ENCODE measurements around the gene ATPAF2.

Gene ATPAF2

DNA sequence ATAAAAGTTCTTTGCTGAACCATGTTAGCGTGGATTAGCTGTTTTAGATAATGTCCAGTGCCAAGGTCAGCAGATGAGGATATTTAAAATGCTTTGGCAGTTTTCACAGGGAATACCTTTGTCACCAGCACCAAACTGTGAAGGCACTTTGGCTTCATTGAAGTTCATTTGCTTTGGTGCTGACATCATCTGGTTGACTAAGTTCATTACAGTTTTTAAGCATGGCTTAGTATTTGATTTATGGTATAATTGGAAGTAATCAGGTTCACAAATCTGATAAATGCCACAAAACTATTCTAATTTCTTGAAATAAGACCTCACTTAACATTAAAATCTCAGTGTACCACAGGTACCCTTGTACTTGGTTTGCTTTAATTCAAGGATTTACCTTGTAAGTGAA, 4.5 kb upstream of the ATPAF2 start:
- no peak overlapping the region for H3K27ac ChIP-seq
- H3K9me3 ChIP-seq (ENCODE audit: severe bottlenecking), result no peaks in the 10 kb centered on the region
- H3K27me3 ChIP-seq (ENCODE audit: insufficient read depth, low read depth, severe bottlenecking), result no peaks in the 10 kb centered on the region
- peaks cover 16% of the 10 kb centered on the region for H3K36me3 ChIP-seq
- no peak overlapping the region for H3K4me3 ChIP-seq (ENCODE audit: low read depth, low read length)
- TF ChIP-seq, protein P1, sequence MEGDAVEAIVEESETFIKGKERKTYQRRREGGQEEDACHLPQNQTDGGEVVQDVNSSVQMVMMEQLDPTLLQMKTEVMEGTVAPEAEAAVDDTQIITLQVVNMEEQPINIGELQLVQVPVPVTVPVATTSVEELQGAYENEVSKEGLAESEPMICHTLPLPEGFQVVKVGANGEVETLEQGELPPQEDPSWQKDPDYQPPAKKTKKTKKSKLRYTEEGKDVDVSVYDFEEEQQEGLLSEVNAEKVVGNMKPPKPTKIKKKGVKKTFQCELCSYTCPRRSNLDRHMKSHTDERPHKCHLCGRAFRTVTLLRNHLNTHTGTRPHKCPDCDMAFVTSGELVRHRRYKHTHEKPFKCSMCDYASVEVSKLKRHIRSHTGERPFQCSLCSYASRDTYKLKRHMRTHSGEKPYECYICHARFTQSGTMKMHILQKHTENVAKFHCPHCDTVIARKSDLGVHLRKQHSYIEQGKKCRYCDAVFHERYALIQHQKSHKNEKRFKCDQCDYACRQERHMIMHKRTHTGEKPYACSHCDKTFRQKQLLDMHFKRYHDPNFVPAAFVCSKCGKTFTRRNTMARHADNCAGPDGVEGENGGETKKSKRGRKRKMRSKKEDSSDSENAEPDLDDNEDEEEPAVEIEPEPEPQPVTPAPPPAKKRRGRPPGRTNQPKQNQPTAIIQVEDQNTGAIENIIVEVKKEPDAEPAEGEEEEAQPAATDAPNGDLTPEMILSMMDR (IDR thresholded peaks at IDR 0.05; ENCODE audit: low read depth, low read length), result 0 out of 2 replicates have a peak, but pooled peaks have one; percentile 19
- no peak for DNase-seq

DNA sequence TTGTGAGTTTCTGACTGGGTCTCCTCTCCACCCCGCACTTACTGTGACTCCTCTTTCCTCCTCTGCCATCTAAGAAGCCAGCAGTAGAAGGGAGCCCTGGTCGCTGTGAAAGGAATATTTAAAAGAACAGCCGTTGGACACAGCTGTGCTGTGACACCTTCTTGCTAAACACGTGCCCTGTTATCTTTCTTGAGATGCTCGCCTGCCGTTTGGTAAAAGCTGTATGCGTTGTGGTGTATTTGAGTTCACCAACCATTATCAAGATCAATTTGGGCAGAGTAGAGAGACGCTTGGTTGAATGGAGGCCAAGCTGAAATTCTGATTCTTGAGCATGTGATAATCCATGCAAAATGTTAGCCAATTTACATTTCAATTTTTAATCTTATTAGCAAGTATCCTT, 4.0 kb upstream of the ATPAF2 start:
- no peak for DNase-seq
- Histone ChIP-seq H3K27ac (no peak overlapping the region), H3K9me3 (ENCODE audit: severe bottlenecking) (no peaks in the 10 kb centered on the region), H3K27me3 (ENCODE audit: insufficient read depth, low read depth, severe bottlenecking) (no peaks in the 10 kb centered on the region), H3K36me3 (peaks cover 16% of the 10 kb centered on the region), H3K4me3 (ENCODE audit: low read depth, low read length) (no peak overlapping the region)
- TF ChIP-seq, protein P1 (IDR thresholded peaks at IDR 0.05; ENCODE audit: low read depth, low read length), result no peak

DNA sequence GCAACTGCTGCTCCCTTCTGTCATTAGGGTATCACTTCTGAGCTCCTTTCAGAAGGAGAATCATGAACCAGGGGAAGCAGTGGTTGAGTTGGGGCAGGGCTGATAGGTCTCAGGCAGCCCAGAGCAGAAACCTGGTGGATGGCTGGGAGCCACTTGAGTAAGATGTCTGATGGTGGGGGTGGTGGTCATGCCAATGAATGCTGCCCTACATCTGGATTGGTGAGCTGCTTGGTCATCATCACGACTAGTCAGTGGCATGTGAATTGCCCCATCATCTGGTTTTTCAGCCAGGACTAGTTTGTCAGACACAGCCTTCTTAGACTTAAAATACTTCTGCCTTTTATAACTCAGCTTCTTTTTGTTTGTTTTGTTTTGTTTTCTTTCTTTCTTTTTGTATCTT, 2.8 kb upstream of the ATPAF2 start:
- no peaks in the 10 kb centered on the region for H3K27me3 ChIP-seq (ENCODE audit: insufficient read depth, low read depth, severe bottlenecking)
- TF ChIP-seq, protein P1 (IDR thresholded peaks at IDR 0.05; ENCODE audit: low read depth, low read length), result no peak
- peaks cover 9% of the 10 kb centered on the region for H3K36me3 ChIP-seq
- H3K4me3 ChIP-seq (ENCODE audit: low read depth, low read length), result no peak overlapping the region
- no peaks in the 10 kb centered on the region for H3K9me3 ChIP-seq (ENCODE audit: severe bottlenecking)
- no peak for DNase-seq
- no peak overlapping the region for H3K27ac ChIP-seq

DNA sequence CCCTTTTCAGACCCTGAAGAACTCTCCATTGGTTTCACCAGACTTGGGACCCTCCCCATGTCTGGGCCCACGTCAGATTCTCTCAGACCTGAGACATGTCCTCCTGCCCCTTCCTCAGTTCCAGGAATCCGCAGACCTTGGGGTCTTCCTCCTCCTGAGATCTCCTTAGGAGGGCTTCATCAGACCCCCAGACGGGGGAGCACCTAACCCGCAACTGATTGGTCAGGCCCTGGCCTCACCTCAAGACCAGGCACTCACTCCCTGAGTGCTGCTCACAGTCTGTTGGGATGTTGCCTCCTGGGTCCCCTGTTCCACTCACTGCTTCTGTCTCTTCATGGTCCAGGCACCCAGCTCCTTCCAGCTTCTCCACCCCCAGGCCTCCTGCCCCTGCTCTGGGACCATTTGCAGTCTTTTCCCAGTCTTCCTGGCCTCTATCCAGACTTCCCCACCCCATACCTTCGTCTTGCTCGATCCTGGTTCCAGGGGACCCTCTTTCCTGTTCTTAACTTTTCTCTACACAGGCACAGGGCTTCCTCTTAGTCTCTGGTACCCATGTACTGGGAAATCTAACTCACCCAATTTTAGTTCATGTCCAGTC, 1.4 kb upstream of the ATPAF2 start:
- H3K9me3 ChIP-seq (ENCODE audit: severe bottlenecking), result no peaks in the 10 kb centered on the region
- DNase-seq, result no peak
- TF ChIP-seq, protein P1 (IDR thresholded peaks at IDR 0.05; ENCODE audit: low read depth, low read length), result no peak
- H3K4me3 ChIP-seq (ENCODE audit: low read depth, low read length), result peak overlapping the region; percentile 82
- peaks cover 2% of the 10 kb centered on the region for H3K36me3 ChIP-seq
- no peaks in the 10 kb centered on the region for H3K27me3 ChIP-seq (ENCODE audit: insufficient read depth, low read depth, severe bottlenecking)
- no peak overlapping the region for H3K27ac ChIP-seq

DNA sequence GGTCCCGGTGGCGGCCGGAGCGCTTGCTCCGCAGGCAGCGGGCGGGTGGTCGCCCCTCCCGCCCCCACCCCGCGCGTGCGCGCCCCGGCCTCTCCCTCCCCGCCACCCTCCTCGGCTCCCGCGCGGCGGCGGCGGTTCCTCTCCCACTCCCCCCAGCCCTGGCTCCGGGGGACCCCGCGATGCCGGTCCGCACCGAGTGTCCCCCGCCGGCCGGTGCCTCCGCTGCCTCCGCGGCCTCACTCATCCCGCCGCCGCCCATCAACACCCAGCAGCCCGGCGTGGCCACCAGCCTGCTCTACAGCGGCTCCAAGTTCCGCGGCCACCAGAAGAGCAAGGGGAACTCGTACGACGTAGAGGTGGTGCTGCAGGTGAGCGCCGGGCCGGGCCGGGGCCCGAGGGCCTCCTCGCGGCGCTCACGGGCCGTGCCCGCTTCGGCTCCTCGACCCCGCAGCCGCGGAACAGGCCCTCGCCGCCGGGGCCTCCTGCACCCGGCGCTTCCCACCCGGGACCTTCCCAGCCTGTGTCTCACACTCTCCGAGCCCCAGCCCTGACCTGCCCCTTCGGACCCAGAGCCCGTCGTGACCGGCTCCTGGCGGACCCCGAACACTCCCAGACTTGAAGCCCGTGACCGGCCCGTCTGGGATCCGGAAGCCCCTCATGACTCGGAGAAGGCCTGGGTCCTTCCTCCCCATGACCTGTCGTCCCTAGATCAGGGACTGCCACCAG, 730 bp upstream of the ATPAF2 start:
- Histone ChIP-seq H3K27ac (peak overlapping the region; percentile 71), H3K27me3 (ENCODE audit: insufficient read depth, low read depth, severe bottlenecking) (no peaks in the 10 kb centered on the region), H3K9me3 (ENCODE audit: severe bottlenecking) (no peaks in the 10 kb centered on the region), H3K36me3 (peaks cover 2% of the 10 kb centered on the region), H3K4me3 (ENCODE audit: low read depth, low read length) (peak overlapping the region; percentile 82)
- no peak for DNase-seq
- TF ChIP-seq, protein P1 (IDR thresholded peaks at IDR 0.05; ENCODE audit: low read depth, low read length), result no peak
